Neuronal stem cell (in vitro differentiated cells): Measurements from ENCODE around the gene BORA.

Experiments used
- DNase-seq: peaks from one replicate; pipeline ENCODE4 v3.0.0-alpha.2; 2013; ENCODE audit warnings: low spot score
- H2AFZ ChIP-seq: one replicate; pipeline ENCODE4 v1.6.1; 2013; ENCODE audit warnings: mild to moderate bottlenecking, low read length, inconsistent platforms
- H2AK5ac ChIP-seq: 2 replicates; pipeline ENCODE4 v1.6.1; 2013; ENCODE audit warnings: low read depth, mild to moderate bottlenecking, inconsistent platforms, low read length, moderate library complexity, mixed read lengths
- H2BK120ac ChIP-seq: 2 replicates; pipeline ENCODE4 v1.6.1; 2013; ENCODE audit warnings: low read depth, mild to moderate bottlenecking, inconsistent platforms, low read length, moderate library complexity, mixed read lengths
- H2BK12ac ChIP-seq: one replicate; pipeline ENCODE4 v1.6.1; 2013; ENCODE audit warnings: low read length, inconsistent platforms
- H2BK15ac ChIP-seq: 2 replicates; pipeline ENCODE4 v1.6.1; 2013; ENCODE audit warnings: mild to moderate bottlenecking, low read length, inconsistent platforms, mixed read lengths
- H2BK5ac ChIP-seq: one replicate; pipeline ENCODE4 v1.6.1; 2013; ENCODE audit warnings: inconsistent platforms, mild to moderate bottlenecking, low read length, moderate library complexity
- H3K14ac ChIP-seq: one replicate; pipeline ENCODE4 v1.6.1; 2013; ENCODE audit warnings: low read length, inconsistent platforms
- H3K18ac ChIP-seq: 2 replicates; pipeline ENCODE4 v1.6.1; 2013; ENCODE audit warnings: low read length, inconsistent platforms
- H3K23ac ChIP-seq: 2 replicates; pipeline ENCODE4 v1.6.1; 2013; ENCODE audit warnings: low read depth, mild to moderate bottlenecking, mixed read lengths, low read length, inconsistent platforms; ENCODE audit not compliant: poor library complexity
- H3K27ac ChIP-seq: replicated peaks from 3 replicates; pipeline ENCODE4 v1.5.1; 2013; ENCODE audit warnings: low read length, inconsistent platforms
- H3K27me3 ChIP-seq, 3 experiments: 2 replicates each; pipeline ENCODE4 v1.6.1; 2013; ENCODE audit warnings: low read length in 3 of 3, mild to moderate bottlenecking in 2 of 3, inconsistent platforms in 1 of 3, low read depth in 1 of 3, mixed read lengths in 1 of 3, moderate library complexity in 1 of 3; ENCODE audit not compliant: control insufficient read depth in 3 of 3, insufficient read depth in 3 of 3
- H3K36me3 ChIP-seq, 2 donors: replicated peaks in 1 of 2; 2 replicates each; pipeline ENCODE4 v1.6.1; 2013; ENCODE audit warnings: low read length in 2 of 2; ENCODE audit not compliant: control insufficient read depth in 2 of 2, insufficient read depth in 2 of 2
- H3K4ac ChIP-seq: 2 replicates; pipeline ENCODE4 v1.6.1; 2013; ENCODE audit warnings: inconsistent platforms, mild to moderate bottlenecking, low read length, moderate library complexity
- H3K4me1 ChIP-seq, 2 donors: 1 replicate in 1 of 2; 2 replicates in 1 of 2; pipeline ENCODE4 v1.6.1; 2013; ENCODE audit warnings: low read length in 2 of 2, low read depth in 1 of 2; ENCODE audit not compliant: control insufficient read depth in 2 of 2, insufficient read depth in 1 of 2
- H3K4me2 ChIP-seq: one replicate; pipeline ENCODE4 v1.6.1; 2013; ENCODE audit warnings: mild to moderate bottlenecking, low read length, inconsistent platforms; ENCODE audit not compliant: insufficient read depth, poor library complexity, severe bottlenecking
- H3K4me3 ChIP-seq, 2 donors: 2 replicates each; pipeline ENCODE4 v1.5.1; 2013; ENCODE audit warnings: low read length in 2 of 2, mild to moderate bottlenecking in 2 of 2, inconsistent platforms in 1 of 2, moderate library complexity in 1 of 2
- H3K79me1 ChIP-seq: one replicate; pipeline ENCODE4 v1.6.1; 2013; ENCODE audit warnings: low read depth, mild to moderate bottlenecking, inconsistent platforms, low read length, moderate library complexity
- H3K9ac ChIP-seq: one replicate; pipeline ENCODE4 v1.6.1; 2013; ENCODE audit warnings: mild to moderate bottlenecking, low read depth, low read length, inconsistent platforms; ENCODE audit not compliant: poor library complexity
- H3K9me3 ChIP-seq, 2 donors: replicated peaks in 1 of 2; 2 replicates each; pipeline versions ENCODE3 to v1.6.1; 2013; ENCODE audit warnings: low read length in 2 of 2, mild to moderate bottlenecking in 2 of 2, inconsistent platforms in 1 of 2, low read depth in 1 of 2, mixed read lengths in 1 of 2, moderate library complexity in 1 of 2; ENCODE audit not compliant: control insufficient read depth in 2 of 2, insufficient read depth in 1 of 2
- H4K8ac ChIP-seq: one replicate; pipeline ENCODE4 v1.6.1; 2013; ENCODE audit warnings: low read depth, mild to moderate bottlenecking, inconsistent platforms, low read length, moderate library complexity
- H4K91ac ChIP-seq: one replicate; pipeline ENCODE4 v1.6.1; 2013; ENCODE audit warnings: low read length, low read depth, mild to moderate bottlenecking, inconsistent platforms; ENCODE audit not compliant: poor library complexity
- WGBS, 2 donors: extraction: QIAGEN DNeasy Blood & Tissue Kit; methylation state at CpG; one replicate each; pipeline ENCODE4 v1.1.7; 2013; ENCODE audit warnings: missing lambda C conversion rate in 2 of 2, mixed read lengths in 1 of 2; ENCODE audit not compliant: insufficient read length in 2 of 2, insufficient replicate concordance in 1 of 2; ENCODE audit errors: extremely low coverage in 2 of 2; 5-methylcytosine and 5-hydroxymethylcytosine counted together

The BORA gene

GRCh38 chr13:72689181-72689696 is 38.5 kb upstream of the BORA start:
- no peak overlapping the region for H3K27ac ChIP-seq
- H3K18ac ChIP-seq = no peak overlapping the region
- DNase-seq = no peak
- no peak overlapping the region for H2BK12ac ChIP-seq
- H3K14ac ChIP-seq = no peak overlapping the region
- no peak overlapping the region for H4K91ac ChIP-seq
- no peaks in the 10 kb centered on the region for H3K36me3 ChIP-seq
- H2BK15ac ChIP-seq = no peak overlapping the region
- no peak overlapping the region for H2BK5ac ChIP-seq
- no peak overlapping the region for H3K4me2 ChIP-seq
- H3K79me1 ChIP-seq = no peaks in the 10 kb centered on the region
- no peak overlapping the region for H2AK5ac ChIP-seq
- H3K4ac ChIP-seq = no peak overlapping the region
- no peak overlapping the region for H3K23ac ChIP-seq
- no peaks in the 10 kb centered on the region for H3K4me1 ChIP-seq
- no peak overlapping the region for H3K9ac ChIP-seq
- no peaks in the 10 kb centered on the region for H3K27me3 ChIP-seq
- H2AFZ ChIP-seq = no peak overlapping the region
- H3K4me3 ChIP-seq = no peak overlapping the region
- no peak overlapping the region for H2BK120ac ChIP-seq
- H4K8ac ChIP-seq = no peak overlapping the region
- H3K9me3 ChIP-seq = peaks cover 0 to 12% of the 10 kb centered on the region in 2 donors

DNA sequence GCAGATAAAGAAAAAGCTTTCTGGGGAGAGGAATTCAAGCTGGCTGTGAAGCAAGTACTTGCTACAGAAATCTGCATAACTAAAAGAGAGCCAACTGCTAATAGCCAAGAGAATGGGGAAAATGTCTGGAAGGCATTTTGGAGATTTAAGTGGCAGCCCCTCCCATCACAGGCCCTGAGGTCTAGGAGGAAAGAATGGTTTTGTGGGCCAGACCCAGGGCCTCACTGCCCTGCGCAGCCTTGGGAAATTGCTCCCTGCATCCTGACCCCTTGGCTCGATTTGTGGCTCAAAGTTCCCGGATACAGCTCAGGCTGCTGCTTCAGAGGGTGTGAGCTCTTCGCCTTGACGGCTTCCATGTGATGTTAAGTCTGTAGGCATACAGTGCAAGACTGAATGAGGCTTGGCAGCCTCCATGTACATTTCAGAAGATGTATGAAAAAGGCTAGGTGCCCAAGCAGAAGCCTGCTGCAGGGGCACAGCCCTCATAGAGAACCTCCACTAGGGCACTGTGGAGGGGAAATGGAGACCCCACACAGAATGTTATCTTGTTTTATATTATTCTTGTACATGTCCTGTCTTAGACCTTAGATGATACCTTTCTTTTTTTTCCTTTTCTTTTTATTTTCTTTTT is 34.7 kb upstream of the BORA start:
- Histone ChIP-seq H4K91ac (no peak overlapping the region), H3K36me3 (no peaks in the 10 kb centered on the region), H4K8ac (no peak overlapping the region), H3K4me3 (no peak overlapping the region), H3K23ac (no peak overlapping the region), H3K4me1 (no peaks in the 10 kb centered on the region), H2AK5ac (no peak overlapping the region), H2BK120ac (no peak overlapping the region), H2BK12ac (no peak overlapping the region), H2AFZ (no peak overlapping the region), H3K9ac (no peak overlapping the region), H3K27me3 (no peaks in the 10 kb centered on the region), H2BK5ac (no peak overlapping the region), H2BK15ac (no peak overlapping the region), H3K4me2 (no peak overlapping the region), H3K14ac (no peak overlapping the region), H3K79me1 (no peaks in the 10 kb centered on the region), H3K4ac (no peak overlapping the region), H3K18ac (no peak overlapping the region), H3K9me3 (peaks cover 0 to 12% of the 10 kb centered on the region in 2 donors), H3K27ac (no peak overlapping the region)
- WGBS, 2 donors = no CpG with 5 or more reads among the region's 5 CpGs
- no peak for DNase-seq

GRCh38 chr13:72693832-72694231 is 33.9 kb upstream of the BORA start:
- no peak overlapping the region for H3K18ac ChIP-seq
- peaks cover 0 to 12% of the 10 kb centered on the region in 2 donors for H3K9me3 ChIP-seq
- DNase-seq = no peak
- H3K27me3 ChIP-seq = no peaks in the 10 kb centered on the region
- H2AFZ ChIP-seq = no peak overlapping the region
- H3K79me1 ChIP-seq = no peaks in the 10 kb centered on the region
- H3K4me3 ChIP-seq = no peak overlapping the region
- H3K4me1 ChIP-seq = no peaks in the 10 kb centered on the region
- no peak overlapping the region for H2AK5ac ChIP-seq
- no peak overlapping the region for H4K8ac ChIP-seq
- no peak overlapping the region for H3K4me2 ChIP-seq
- H3K27ac ChIP-seq = no peak overlapping the region
- no peak overlapping the region for H2BK12ac ChIP-seq
- no peak overlapping the region for H3K9ac ChIP-seq
- H4K91ac ChIP-seq = no peak overlapping the region
- WGBS, 2 donors = no CpG with 5 or more reads among the region's 5 CpGs
- no peaks in the 10 kb centered on the region for H3K36me3 ChIP-seq
- no peak overlapping the region for H3K23ac ChIP-seq
- H3K4ac ChIP-seq = no peak overlapping the region
- no peak overlapping the region for H2BK5ac ChIP-seq
- no peak overlapping the region for H2BK120ac ChIP-seq
- H3K14ac ChIP-seq = no peak overlapping the region
- no peak overlapping the region for H2BK15ac ChIP-seq

GRCh38 chr13:72694314-72694713 is 33.4 kb upstream of the BORA start:
- Histone ChIP-seq H2BK5ac (no peak overlapping the region), H3K4ac (no peak overlapping the region), H3K9me3 (peaks cover 0 to 12% of the 10 kb centered on the region in 2 donors), H3K79me1 (no peaks in the 10 kb centered on the region), H2BK15ac (no peak overlapping the region), H3K18ac (no peak overlapping the region), H3K4me2 (no peak overlapping the region), H3K9ac (no peak overlapping the region), H3K4me3 (no peak overlapping the region), H3K36me3 (no peaks in the 10 kb centered on the region), H2BK12ac (no peak overlapping the region), H3K27me3 (no peaks in the 10 kb centered on the region), H2AFZ (no peak overlapping the region), H2BK120ac (no peak overlapping the region), H2AK5ac (no peak overlapping the region), H3K4me1 (no peaks in the 10 kb centered on the region), H4K91ac (no peak overlapping the region), H3K27ac (no peak overlapping the region), H3K14ac (no peak overlapping the region), H3K23ac (no peak overlapping the region), H4K8ac (no peak overlapping the region)
- no peak for DNase-seq
- no CpG with 5 or more reads among the region's 8 CpGs for WGBS, 2 donors
